Activated T-helper 2 cell treated with anti-CD3 and anti-CD28 coated beads, Interferon-gamma antibody, Interleukin-2, Interleukin-4, amounts not matched to agents 10 μg/mL and 5 μg/mL and 100 μg/mL, durations not matched to agents 14 hours and 24 hours and 36 hours (primary cell): ENCODE results near the gene TMED5. TPM values are rescaled to one million over a fixed set of nuclear protein-coding genes. Genes with fewer than 3 reads are reported as not detected.
"Not testable (repeated sequence)": the region's sequence is repeated elsewhere in the genome, so short reads cannot be mapped to it uniquely, and the experiment has no call there.

ENCODE experiments used
- DNase-seq: peaks from one replicate; pipeline ENCODE4 v3.0.0; 2021; ENCODE audit warnings: low spot score
- H3K27ac Mint-ChIP-seq: one replicate; pipeline ENCODE4 v1.8.0; 2021; ENCODE audit warnings: mixed read lengths
- H3K27me3 Mint-ChIP-seq: one replicate; pipeline ENCODE4 v1.8.0; 2021; ENCODE audit warnings: low read depth, mixed read lengths
- H3K36me3 Mint-ChIP-seq: one replicate; pipeline ENCODE4 v1.8.0; 2021; ENCODE audit warnings: low read depth, mixed read lengths
- H3K4me1 Mint-ChIP-seq: one replicate; pipeline ENCODE4 v1.8.0; 2021; ENCODE audit warnings: low read depth, mixed read lengths
- H3K4me3 Mint-ChIP-seq: one replicate; pipeline ENCODE4 v1.8.0; 2021; ENCODE audit warnings: low read depth, mild to moderate bottlenecking, moderate library complexity, mixed read lengths
- H3K9me3 Mint-ChIP-seq: one replicate; pipeline ENCODE4 v1.8.0; 2021; ENCODE audit warnings: mixed read lengths
- intact Hi-C: fragments of 100-400 bp; cut with micrococcal nuclease; formaldehyde crosslinking; loops from one replicate; pipeline ENCODE4 v1.15.1; 2023
- total RNA-seq: library from RNA; stranded (reverse); gene quantifications from 2 replicates; pipeline ENCODE4 v1.2.3, GENCODE V29; 2022

TMED5 gene
- total RNA-seq, 1 donor from 2014 or later = 60.4 TPM

DNA sequence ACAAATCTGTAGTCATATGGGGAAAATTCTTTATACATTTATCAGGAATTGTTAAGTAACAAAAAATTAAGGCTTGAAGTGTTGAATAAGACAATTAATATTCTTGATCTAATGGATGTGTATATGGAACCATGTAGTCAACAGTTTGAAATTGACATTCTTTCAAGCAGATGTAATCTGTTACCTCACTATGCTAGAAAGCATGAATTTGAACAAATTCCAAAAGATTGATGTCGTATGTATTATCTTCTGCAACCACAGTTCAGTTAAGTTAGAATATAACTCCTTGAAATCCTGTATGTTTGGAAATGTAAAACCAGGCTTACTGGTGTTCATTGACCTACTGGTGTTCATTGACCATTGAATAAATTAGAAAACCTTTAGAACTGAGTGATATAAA, 16.4 kb upstream of the TMED5 start:
- no peaks in the 10 kb centered on the region for H3K9me3 Mint-ChIP-seq
- H3K27me3 Mint-ChIP-seq = no peaks in the 10 kb centered on the region
- H3K36me3 Mint-ChIP-seq = peaks cover 51% of the 10 kb centered on the region
- no peak overlapping the region for H3K4me3 Mint-ChIP-seq
- no peak for DNase-seq
- no peak overlapping the region for H3K27ac Mint-ChIP-seq
- intact Hi-C loops = no loop called here
- H3K4me1 Mint-ChIP-seq = peaks cover 12% of the 10 kb centered on the region

DNA sequence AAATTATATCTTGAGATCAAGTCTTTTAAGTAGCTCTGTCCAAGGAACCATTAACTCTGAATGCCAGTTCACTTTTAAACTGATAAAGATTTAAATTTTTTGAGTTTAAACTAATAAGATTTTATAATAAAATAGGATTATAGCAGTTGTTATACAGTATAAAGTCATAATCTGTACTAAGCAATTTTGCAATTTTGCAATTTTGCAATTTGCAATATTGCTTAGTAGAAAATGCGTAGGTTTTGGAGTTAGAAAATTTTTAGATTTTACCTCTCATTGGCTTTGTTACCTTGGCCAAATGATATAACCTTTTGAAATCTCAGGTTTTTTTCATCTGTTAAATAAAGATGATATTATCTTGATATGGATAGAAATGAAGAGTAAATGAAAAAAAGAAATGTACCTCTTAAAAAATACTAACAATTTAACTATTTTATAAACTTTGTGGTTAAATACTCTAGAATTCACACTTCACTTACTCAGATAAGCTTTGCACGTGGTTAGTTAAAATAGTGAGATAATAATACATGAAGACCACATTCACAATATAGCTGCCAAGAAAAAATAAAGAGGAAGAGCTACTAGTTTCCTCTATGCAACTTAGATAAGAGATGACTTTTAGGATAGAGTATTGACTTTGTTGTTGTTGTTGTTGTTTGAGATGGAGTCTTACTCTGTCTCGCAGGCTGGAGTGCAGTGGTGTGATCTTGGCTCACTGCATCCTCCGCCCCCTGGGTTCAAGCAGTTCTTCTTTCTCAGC, 14.2 kb upstream of the TMED5 start:
- Mint-ChIP-seq H3K27me3 (no peaks in the 10 kb centered on the region), H3K36me3 (peaks cover 61% of the 10 kb centered on the region), H3K27ac (no peak overlapping the region), H3K4me1 (peaks cover 24% of the 10 kb centered on the region), H3K4me3 (no peak overlapping the region), H3K9me3 (no peaks in the 10 kb centered on the region)
- DNase-seq = no peak
- intact Hi-C loops = no loop called here

DNA sequence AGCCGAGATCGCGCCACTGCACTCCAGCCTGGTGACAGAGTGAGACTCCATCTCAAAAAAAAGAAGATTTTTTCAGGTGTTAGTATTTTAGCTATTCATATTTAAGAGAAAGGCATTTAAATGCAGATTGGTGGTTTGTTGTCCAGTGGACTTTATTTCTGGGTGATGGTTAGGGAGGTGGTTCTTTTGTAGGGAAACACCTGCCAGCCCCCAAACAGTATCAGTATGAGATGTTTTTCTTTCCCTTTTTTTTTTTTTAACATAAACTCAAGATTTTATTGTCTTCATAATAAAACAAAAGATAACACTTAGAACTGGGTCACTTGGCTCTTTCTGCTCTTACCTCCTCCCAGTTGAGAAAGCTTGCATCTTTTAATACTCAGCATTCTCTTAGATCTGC, 10.2 kb upstream of the TMED5 start:
- no peak overlapping the region for H3K4me3 Mint-ChIP-seq
- H3K9me3 Mint-ChIP-seq = no peaks in the 10 kb centered on the region
- peak overlapping the region; percentile 19 for H3K27ac Mint-ChIP-seq
- peaks cover 29% of the 10 kb centered on the region for H3K4me1 Mint-ChIP-seq
- DNase-seq = no peak
- H3K36me3 Mint-ChIP-seq = peaks cover 48% of the 10 kb centered on the region
- intact Hi-C loops = no loop called here
- no peaks in the 10 kb centered on the region for H3K27me3 Mint-ChIP-seq

DNA sequence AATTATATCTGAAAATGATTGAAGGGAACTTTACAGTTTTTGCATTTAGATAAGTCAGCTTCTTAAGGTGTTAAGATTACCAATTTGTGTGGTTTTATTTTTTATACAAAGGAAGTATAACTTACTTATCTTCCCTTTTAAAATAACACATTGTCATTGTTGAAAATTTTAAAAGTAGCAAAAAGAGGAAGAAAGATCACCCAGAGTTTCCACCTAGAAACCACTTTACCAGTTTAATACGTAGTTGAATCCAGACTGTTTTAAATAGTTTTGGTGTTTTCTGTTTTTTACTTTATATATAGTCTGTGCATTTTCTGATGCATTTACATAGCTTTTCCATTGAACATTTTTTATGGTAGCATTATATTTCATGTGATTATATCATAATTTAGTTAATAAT, 6.5 kb upstream of the TMED5 start:
- DNase-seq = no peak
- H3K27me3 Mint-ChIP-seq = no peaks in the 10 kb centered on the region
- intact Hi-C loops = loop anchor here (10.0 kb wide), 1 partner anchor 352 kb away; the partner anchor contains the start of gene RPL5
- H3K36me3 Mint-ChIP-seq = peaks cover 48% of the 10 kb centered on the region
- H3K4me3 Mint-ChIP-seq = no peak overlapping the region
- peaks cover 50% of the 10 kb centered on the region for H3K4me1 Mint-ChIP-seq
- no peak overlapping the region for H3K27ac Mint-ChIP-seq
- H3K9me3 Mint-ChIP-seq = no peaks in the 10 kb centered on the region

DNA sequence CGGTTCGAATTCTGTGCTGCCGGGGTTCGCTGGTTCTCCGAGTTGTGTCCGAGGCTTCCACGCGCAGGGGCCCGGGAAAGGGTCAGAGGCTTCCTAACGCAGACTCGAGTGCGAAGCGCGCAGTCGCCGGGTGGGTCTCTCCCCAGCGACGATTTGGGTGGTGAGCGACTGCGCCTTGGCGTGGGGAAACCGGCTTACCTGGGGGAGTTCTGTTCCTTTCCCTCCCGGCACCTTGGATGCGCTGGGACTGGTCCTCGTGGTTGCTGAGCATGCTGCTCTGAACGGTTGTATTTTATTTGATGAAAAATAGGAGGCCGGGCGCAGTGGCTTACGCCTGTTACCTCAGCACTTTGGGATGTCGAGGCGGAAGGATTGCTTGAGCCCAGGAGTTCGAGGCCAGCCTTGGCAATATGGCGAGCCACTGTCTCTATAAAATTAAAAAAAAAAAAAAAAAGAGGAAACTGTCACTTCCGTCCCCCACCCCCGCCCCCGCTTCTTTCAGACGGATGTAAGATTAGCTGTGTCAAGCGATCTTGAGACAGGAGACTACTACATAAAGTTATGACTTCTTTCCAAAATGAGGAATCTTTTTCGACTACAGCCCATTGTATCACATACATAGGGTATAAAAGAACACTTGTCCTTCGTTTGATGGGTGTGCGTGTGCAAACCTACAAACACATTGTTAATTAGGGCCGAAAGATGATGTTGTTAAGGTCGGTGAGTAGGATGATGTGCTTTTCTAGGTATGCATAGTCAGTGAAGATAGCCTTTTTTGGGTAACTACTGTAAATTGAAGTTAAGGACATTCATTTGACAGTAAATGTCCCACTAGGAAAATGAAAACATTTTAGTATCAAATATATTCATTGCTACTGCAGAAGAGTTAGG, 755 bp upstream of the TMED5 start, which contains the start of gene CCDC18:
TSS of gene CCDC18 (plus strand) at position 2 of the 891 bp plus-strand sequence. CDS start 2,638 bp downstream, outside the sequence.
- Mint-ChIP-seq H3K4me3 (peak within 1 kb of the TSS; percentile 97), H3K27me3 (no peaks in the 10 kb centered on the region), H3K4me1 (peaks cover 55% of the 10 kb centered on the region), H3K9me3 (no peaks in the 10 kb centered on the region), H3K27ac (peak within 1 kb of the TSS; percentile 99), H3K36me3 (peaks cover 53% of the 10 kb centered on the region)
- DNase-seq = no peak
- intact Hi-C loops = loop anchor here (1.0 to 10.0 kb wide), 5 partner anchors 38 to 666 kb away; partner anchors contain the start of genes DIPK1A and RPL5

DNA sequence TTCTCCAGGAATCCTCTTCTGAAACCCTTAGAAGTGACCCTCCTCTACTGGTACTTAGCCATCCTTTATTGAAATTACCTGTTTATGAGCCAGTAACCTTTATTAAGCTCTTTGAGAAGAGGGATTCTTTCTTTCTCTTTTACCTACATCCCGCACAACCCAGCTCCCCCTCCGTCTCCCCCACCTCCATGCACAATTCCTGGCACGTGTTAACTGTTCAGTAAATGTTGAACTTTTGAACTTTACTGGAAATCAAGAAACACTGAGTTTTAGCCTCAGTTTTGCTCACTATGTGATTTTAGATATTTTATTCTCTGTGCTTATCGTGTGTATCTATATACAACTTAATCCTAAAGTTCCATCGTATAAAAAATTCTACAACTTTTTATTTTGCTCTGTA, 1.8 kb downstream of the TMED5 start:
- Mint-ChIP-seq H3K27ac (peak overlapping the region; percentile 61), H3K9me3 (peaks cover 5% of the 10 kb centered on the region), H3K36me3 (peaks cover 58% of the 10 kb centered on the region), H3K27me3 (no peaks in the 10 kb centered on the region), H3K4me3 (peak overlapping the region; percentile 97), H3K4me1 (peaks cover 51% of the 10 kb centered on the region)
- intact Hi-C loops = no loop called here
- no peak for DNase-seq

DNA sequence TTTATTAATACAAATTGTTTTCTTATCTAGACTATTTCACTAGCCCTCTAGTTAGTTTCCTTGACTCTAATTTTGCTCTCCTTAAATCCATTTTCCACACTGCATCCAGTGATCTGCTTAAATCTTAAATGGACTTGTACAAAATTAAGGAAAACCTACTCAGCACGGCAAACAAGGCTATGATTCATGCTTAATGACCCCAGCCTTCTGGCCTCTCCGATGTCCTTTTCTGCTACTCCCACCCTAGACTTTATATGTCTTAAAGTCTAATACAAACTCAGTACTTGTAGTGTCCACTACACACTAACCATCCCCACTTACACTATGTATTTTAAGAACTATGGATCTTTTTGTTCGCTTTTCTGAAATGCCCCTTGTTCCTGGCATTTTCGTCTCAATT, 2.2 kb downstream of the TMED5 start:
- no peak for DNase-seq
- H3K36me3 Mint-ChIP-seq = peaks cover 62% of the 10 kb centered on the region
- intact Hi-C loops = no loop called here
- peaks cover 51% of the 10 kb centered on the region for H3K4me1 Mint-ChIP-seq
- peak overlapping the region; percentile 61 for H3K27ac Mint-ChIP-seq
- H3K9me3 Mint-ChIP-seq = peaks cover 5% of the 10 kb centered on the region
- no peaks in the 10 kb centered on the region for H3K27me3 Mint-ChIP-seq
- H3K4me3 Mint-ChIP-seq = peak overlapping the region; percentile 97

DNA sequence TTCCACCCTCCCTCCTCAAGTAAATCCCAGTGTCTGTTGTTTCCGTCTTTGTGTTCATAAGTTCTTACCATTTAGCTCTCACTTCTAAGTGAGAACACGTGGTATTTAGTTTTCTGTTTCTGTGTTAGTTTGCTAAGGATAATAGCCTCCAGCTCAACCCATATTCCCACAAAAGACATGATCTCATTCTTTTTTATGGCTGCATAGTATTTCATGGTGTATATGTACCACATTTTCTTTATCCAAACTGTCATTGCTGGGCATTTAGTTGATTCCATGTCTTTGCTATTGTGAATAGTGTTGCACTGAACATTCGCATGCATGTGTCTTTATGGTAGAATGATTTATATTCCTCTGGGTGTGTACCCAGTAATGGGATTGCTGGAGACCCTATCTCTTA, 5.6 kb downstream of the TMED5 start:
- H3K27me3 Mint-ChIP-seq, intact Hi-C loops, H3K27ac Mint-ChIP-seq, H3K9me3 Mint-ChIP-seq, H3K4me3 Mint-ChIP-seq, DNase-seq: not testable (repeated sequence)
- H3K4me1 Mint-ChIP-seq = peaks cover 58% of the 10 kb centered on the region
- peaks cover 78% of the 10 kb centered on the region for H3K36me3 Mint-ChIP-seq

DNA sequence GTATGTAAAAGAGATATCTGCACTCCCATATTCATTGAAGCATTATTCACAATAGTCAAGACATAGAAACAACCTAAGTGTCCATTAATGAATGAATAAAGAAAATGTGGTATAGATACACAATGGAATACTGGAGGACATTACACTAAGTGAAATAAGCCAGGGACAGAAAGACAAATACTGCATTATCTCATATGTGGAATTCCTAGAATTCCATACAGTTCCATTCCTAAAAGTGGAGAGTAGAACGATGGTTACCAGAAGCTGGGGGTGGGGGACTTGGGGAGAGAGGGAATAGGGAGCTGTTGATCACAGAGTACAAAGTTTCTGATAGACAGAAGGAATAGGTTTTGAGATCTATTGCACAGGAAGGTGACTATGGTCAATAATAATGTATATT, 7.4 kb downstream of the TMED5 start:
- peak overlapping the region; percentile 7 for H3K4me3 Mint-ChIP-seq
- no peak overlapping the region for H3K27ac Mint-ChIP-seq
- intact Hi-C loops = no loop called here
- peaks cover 79% of the 10 kb centered on the region for H3K36me3 Mint-ChIP-seq
- no peaks in the 10 kb centered on the region for H3K27me3 Mint-ChIP-seq
- H3K4me1 Mint-ChIP-seq = peaks cover 51% of the 10 kb centered on the region
- peaks cover 11% of the 10 kb centered on the region for H3K9me3 Mint-ChIP-seq
- DNase-seq = no peak

DNA sequence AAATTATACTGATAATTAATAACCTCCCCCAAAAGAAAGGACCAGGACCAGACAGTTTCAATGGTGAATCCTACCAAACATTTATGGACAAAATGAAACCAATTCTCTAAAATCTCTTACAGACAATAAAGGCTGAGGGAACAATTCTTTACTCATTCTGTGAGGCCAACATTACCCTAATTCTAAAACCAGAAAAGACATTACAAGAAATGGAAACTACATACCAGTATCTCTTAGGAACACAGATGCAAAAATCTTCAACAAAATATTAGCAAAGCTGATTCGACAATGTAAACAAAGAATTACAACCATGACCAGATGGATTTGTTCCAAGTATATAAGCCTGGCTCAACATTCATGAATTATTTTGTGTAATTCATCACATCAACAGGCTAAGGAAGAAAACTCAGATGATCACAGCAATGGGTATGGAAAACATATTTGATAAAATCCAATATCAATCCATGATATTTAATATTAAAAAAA, 8.6 kb downstream of the TMED5 start:
- Mint-ChIP-seq H3K27ac (peak overlapping the region; percentile 85), H3K27me3 (no peaks in the 10 kb centered on the region), H3K4me1 (peaks cover 47% of the 10 kb centered on the region), H3K4me3 (peak overlapping the region; percentile 79), H3K36me3 (peaks cover 81% of the 10 kb centered on the region), H3K9me3 (peaks cover 22% of the 10 kb centered on the region)
- intact Hi-C loops = loop anchor here (1.0 kb wide), 1 partner anchor 8 kb away; no protein-coding TSS in a partner anchor
- no peak for DNase-seq

DNA sequence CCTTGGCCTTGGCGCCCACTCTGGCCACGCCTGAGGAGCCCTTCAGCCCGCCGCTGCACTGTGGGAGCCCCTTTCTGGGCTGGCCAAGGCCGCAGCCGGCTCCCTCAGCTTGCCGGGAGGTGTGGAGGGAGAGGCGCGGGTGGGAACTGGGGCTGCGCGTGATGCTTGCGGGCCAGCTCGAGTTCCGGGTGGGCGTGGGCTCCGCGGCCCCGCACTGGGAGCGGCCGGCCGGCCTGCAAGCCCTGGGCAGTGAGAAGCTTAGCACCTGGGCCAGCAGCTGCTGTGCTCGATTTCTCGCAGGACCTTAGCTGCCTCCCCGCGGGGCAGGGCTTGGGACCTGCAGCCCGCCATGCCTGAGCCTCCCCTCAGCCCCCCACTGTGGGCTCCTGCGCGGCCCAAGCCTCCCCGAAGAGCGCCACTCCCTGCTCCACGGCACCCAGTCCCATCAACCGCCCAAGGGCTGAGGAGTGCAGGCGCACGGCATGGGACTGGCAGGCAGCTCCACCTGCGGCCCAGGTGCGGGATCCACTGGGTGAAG, 10.0 kb downstream of the TMED5 start:
- H3K27ac Mint-ChIP-seq, intact Hi-C loops, DNase-seq, H3K4me3 Mint-ChIP-seq, H3K27me3 Mint-ChIP-seq: not testable (repeated sequence)
- Mint-ChIP-seq H3K36me3 (peaks cover 81% of the 10 kb centered on the region), H3K4me1 (peaks cover 44% of the 10 kb centered on the region), H3K9me3 (peaks cover 30% of the 10 kb centered on the region)

DNA sequence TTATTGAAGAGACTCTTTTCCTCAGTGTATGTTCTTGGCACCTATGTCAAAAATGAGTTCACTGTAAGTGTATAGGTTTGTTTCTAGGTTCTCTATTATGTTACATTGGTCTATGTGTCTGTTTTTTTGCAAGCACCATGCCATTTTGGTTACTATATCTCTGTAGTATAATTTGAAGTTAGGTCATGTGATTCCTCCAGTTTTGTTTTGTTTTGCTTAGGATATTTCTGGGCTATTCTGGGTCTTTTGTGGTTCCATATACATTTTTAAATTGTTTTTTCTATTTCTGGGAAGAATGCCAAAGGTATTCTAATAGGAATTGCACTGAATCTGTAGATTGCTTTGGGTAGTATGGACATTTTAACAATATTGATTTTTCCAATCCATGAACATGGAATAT, 13.2 kb downstream of the TMED5 start:
- H3K4me3 Mint-ChIP-seq = no peak overlapping the region
- H3K27me3 Mint-ChIP-seq = no peaks in the 10 kb centered on the region
- DNase-seq = no peak
- H3K36me3 Mint-ChIP-seq = peaks cover 70% of the 10 kb centered on the region
- no peak overlapping the region for H3K27ac Mint-ChIP-seq
- H3K9me3 Mint-ChIP-seq = peaks cover 25% of the 10 kb centered on the region
- intact Hi-C loops = no loop called here
- H3K4me1 Mint-ChIP-seq = peaks cover 32% of the 10 kb centered on the region
